Ramos (cell line): ENCODE measurements around the gene CSMD2.

Experiments used
- in situ Hi-C: fragments of 300-500 bp; cut with MboI; formaldehyde crosslinking; loops from one replicate; pipeline ENCODE4 v1.14.3; 2022; ENCODE audit warnings: low sequenced_read_pairs; ENCODE audit not compliant: unreplicated experiment

CSMD2 gene

GRCh38 chr1:33792216-33792615, 372.8 kb downstream of the CSMD2 start:
- in situ Hi-C loops, result no loop called here

GRCh38 chr1:33791251-33791650, 373.8 kb downstream of the CSMD2 start:
- in situ Hi-C loops, result no loop called here

GRCh38 chr1:33790577-33790976, 374.5 kb downstream of the CSMD2 start:
- in situ Hi-C loops, result no loop called here

- in situ Hi-C loops, result no loop called here
These were observed 380.2 kb downstream of the CSMD2 start for GRCh38 chr1:33784876-33785275.

- in situ Hi-C loops, result no loop called here
These were observed 382.3 kb downstream of the CSMD2 start for GRCh38 chr1:33782776-33783175.

GRCh38 chr1:33781652-33782051, 383.4 kb downstream of the CSMD2 start:
- in situ Hi-C loops, result no loop called here

- in situ Hi-C loops, result no loop called here
These were observed 387.7 kb downstream of the CSMD2 start for GRCh38 chr1:33777337-33777736.

- in situ Hi-C loops, result no loop called here
These were observed 396.2 kb downstream of the CSMD2 start for GRCh38 chr1:33768821-33769220.

- in situ Hi-C loops, result no loop called here
These were observed 396.9 kb downstream of the CSMD2 start for GRCh38 chr1:33768106-33768505.

GRCh38 chr1:33764149-33764548, 400.9 kb downstream of the CSMD2 start:
- in situ Hi-C loops, result no loop called here

GRCh38 chr1:33763406-33763805, 401.6 kb downstream of the CSMD2 start:
- in situ Hi-C loops, result no loop called here

GRCh38 chr1:33762962-33763361, 402.1 kb downstream of the CSMD2 start:
- in situ Hi-C loops, result no loop called here

GRCh38 chr1:33762109-33762830, 402.8 kb downstream of the CSMD2 start:
- in situ Hi-C loops, result no loop called here

GRCh38 chr1:33758698-33759097, 406.3 kb downstream of the CSMD2 start:
- in situ Hi-C loops, result no loop called here

- in situ Hi-C loops, result no loop called here
These were observed 411.8 kb downstream of the CSMD2 start for GRCh38 chr1:33753087-33753856.

GRCh38 chr1:33745942-33746341, 419.1 kb downstream of the CSMD2 start:
- in situ Hi-C loops, result no loop called here

GRCh38 chr1:33743221-33743998, 421.6 kb downstream of the CSMD2 start:
- in situ Hi-C loops, result no loop called here

- in situ Hi-C loops, result no loop called here
These were observed 422.4 kb downstream of the CSMD2 start for GRCh38 chr1:33742663-33743062.

- in situ Hi-C loops, result no loop called here
These were observed 423.3 kb downstream of the CSMD2 start for GRCh38 chr1:33741749-33742148.

- in situ Hi-C loops, result no loop called here
These were observed 424.8 kb downstream of the CSMD2 start for GRCh38 chr1:33740040-33740744.
